ENCODE results near the gene SUN5.
"Not testable (repeated sequence)": the region's sequence is repeated elsewhere in the genome, so short reads cannot be mapped to it uniquely, and the experiment has no call there.

Gene SUN5

GRCh38 chr20:32974204-32975064 lies 29.8 kb downstream of the SUN5 start:
- not testable (repeated sequence) for H3K9ac ChIP-seq (ENCODE audit: low read depth, low read length)

DNA sequence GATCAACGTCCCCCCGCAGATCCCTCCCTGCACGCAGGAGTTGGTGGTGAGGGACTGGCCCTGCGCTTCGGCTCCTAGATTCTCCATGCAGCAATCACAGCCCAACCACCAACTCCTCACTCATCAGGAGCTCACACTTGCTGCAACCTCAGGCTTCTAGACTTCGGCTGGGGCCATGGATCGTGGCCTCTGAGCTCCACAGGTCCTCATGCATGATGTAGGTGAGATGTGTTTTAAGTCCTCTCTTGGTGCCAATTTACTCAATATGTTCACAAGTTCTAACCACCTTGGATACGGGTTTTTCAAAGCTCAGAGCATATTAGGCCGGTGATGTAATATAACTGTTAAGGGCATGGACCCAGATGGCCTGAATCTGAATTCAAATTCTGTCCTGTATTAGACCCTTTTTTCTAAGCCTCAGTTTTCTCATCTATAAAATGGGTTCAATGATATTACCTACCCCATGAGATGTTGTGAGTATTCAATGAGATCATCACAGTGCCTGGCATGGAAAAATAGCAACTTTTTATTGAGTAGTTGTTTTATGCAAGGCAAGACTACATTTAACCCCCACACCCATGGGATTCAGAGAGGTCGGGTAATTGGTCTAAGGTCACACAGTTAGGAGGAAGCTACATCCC lies 31.0 kb downstream of the SUN5 start:
- H3K9ac ChIP-seq (ENCODE audit: low read depth, low read length), result no peak overlapping the region
- H3K36me3 ChIP-seq (ENCODE audit: insufficient read depth, low read length), result no peaks in the 10 kb centered on the region
- H3K4me1 ChIP-seq (ENCODE audit: insufficient read depth, low read length), result peaks cover 41% of the 10 kb centered on the region
- no peaks in the 10 kb centered on the region for H3K9me3 ChIP-seq (ENCODE audit: control insufficient read depth, insufficient read depth, low read length)

More at GRCh38 chr20:32974204-32975064, 29.8 kb downstream of the SUN5 start:
- H3K4me1 ChIP-seq (ENCODE audit: insufficient read depth, low read length), result peaks cover 41% of the 10 kb centered on the region
- not testable (repeated sequence) for H3K36me3 ChIP-seq (ENCODE audit: insufficient read depth, low read length); H3K9me3 ChIP-seq (ENCODE audit: control insufficient read depth, insufficient read depth, low read length)

DNA sequence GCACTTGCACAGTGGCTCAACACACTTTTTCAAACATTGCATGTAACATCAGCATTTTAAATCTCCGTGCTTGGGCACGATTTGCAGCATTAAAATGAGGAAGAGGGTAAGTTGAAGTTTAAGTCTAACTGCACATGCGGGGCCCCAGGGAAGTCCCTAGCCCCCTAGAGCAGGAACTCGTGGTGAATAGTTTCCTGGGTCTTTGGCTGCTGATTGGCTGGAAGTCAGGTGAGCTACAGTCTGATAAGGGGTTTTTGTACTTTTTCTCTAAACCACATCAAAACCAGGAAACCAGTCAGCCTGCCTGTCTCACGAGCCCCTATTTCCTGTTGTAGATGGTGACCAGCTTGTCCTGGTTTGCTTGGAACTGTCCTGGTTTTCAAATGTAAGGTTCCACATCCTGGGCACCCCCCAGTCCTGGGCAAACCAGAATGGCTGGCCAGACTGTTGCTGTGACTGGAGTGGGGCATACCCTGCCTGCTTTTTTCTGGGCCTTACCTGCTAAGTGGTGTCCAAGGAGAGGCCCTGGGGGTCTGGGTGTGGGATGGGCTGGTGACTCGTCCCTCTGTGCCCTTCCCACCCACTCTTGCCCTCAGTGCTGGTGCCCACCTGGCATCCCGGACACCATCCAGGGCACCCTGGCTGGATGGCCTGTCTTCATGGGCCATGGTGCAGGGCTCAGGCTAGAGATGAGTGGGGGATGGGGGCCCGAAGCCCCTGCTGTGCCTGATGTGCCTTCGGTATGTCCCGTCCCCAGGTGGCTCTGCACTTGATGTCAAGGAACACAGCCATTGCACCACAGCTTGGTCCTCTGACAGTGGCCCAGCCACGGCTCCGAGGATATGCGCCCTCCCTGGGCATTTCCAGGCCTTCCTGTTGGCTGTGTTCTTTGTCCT lies 31.8 kb downstream of the SUN5 start:
- Histone ChIP-seq H3K9ac (ENCODE audit: low read depth, low read length) (no peak overlapping the region), H3K9me3 (ENCODE audit: control insufficient read depth, insufficient read depth, low read length) (no peaks in the 10 kb centered on the region), H3K4me1 (ENCODE audit: insufficient read depth, low read length) (peaks cover 41% of the 10 kb centered on the region), H3K36me3 (ENCODE audit: insufficient read depth, low read length) (no peaks in the 10 kb centered on the region)

GRCh38 chr20:32971703-32972161 lies 32.5 kb downstream of the SUN5 start:
- Histone ChIP-seq H3K9me3 (ENCODE audit: control insufficient read depth, insufficient read depth, low read length) (no peaks in the 10 kb centered on the region), H3K4me1 (ENCODE audit: insufficient read depth, low read length) (peaks cover 41% of the 10 kb centered on the region), H3K9ac (ENCODE audit: low read depth, low read length) (no peak overlapping the region), H3K36me3 (ENCODE audit: insufficient read depth, low read length) (no peaks in the 10 kb centered on the region)

DNA sequence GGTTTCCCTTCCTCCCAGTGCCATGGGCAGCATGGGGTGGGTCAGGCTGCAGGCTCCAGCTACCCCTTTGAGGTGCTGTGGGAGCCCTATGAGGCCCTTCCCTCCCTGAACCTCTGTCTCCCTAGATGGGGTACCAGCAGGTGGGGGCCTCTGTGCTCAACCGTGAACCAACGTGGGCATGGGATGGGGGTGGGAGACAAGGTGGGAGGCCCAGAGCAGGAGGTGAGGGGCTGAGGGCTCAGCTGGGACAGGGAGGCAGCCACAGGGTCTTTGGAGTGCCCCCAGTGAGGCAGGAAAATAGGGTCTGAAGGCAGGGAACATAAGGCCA lies 33.3 kb downstream of the SUN5 start:
- no peak overlapping the region for H3K9ac ChIP-seq (ENCODE audit: low read depth, low read length)
- H3K4me1 ChIP-seq (ENCODE audit: insufficient read depth, low read length), result peaks cover 41% of the 10 kb centered on the region
- H3K36me3 ChIP-seq (ENCODE audit: insufficient read depth, low read length), result no peaks in the 10 kb centered on the region
- H3K9me3 ChIP-seq (ENCODE audit: control insufficient read depth, insufficient read depth, low read length), result no peaks in the 10 kb centered on the region

- no peaks in the 10 kb centered on the region for H3K9me3 ChIP-seq (ENCODE audit: control insufficient read depth, insufficient read depth, low read length)
- H3K36me3 ChIP-seq (ENCODE audit: insufficient read depth, low read length), result no peaks in the 10 kb centered on the region
- no peak overlapping the region for H3K9ac ChIP-seq (ENCODE audit: low read depth, low read length)
- peaks cover 41% of the 10 kb centered on the region for H3K4me1 ChIP-seq (ENCODE audit: insufficient read depth, low read length)
Measured at GRCh38 chr20:32970115-32970972, 33.9 kb downstream of the SUN5 start.

- H3K4me1 ChIP-seq (ENCODE audit: insufficient read depth, low read length), result peaks cover 36% of the 10 kb centered on the region
- H3K36me3 ChIP-seq (ENCODE audit: insufficient read depth, low read length), result no peaks in the 10 kb centered on the region
- no peaks in the 10 kb centered on the region for H3K9me3 ChIP-seq (ENCODE audit: control insufficient read depth, insufficient read depth, low read length)
- no peak overlapping the region for H3K9ac ChIP-seq (ENCODE audit: low read depth, low read length)
Measured at GRCh38 chr20:32969356-32970114, 34.7 kb downstream of the SUN5 start.

GRCh38 chr20:32968478-32969241 lies 35.6 kb downstream of the SUN5 start:
- H3K4me1 ChIP-seq (ENCODE audit: insufficient read depth, low read length), result peaks cover 27% of the 10 kb centered on the region
- no peaks in the 10 kb centered on the region for H3K9me3 ChIP-seq (ENCODE audit: control insufficient read depth, insufficient read depth, low read length)
- no peaks in the 10 kb centered on the region for H3K36me3 ChIP-seq (ENCODE audit: insufficient read depth, low read length)
- no peak overlapping the region for H3K9ac ChIP-seq (ENCODE audit: low read depth, low read length)

- H3K9ac ChIP-seq (ENCODE audit: low read depth, low read length), result no peak overlapping the region
- no peaks in the 10 kb centered on the region for H3K9me3 ChIP-seq (ENCODE audit: control insufficient read depth, insufficient read depth, low read length)
- H3K36me3 ChIP-seq (ENCODE audit: insufficient read depth, low read length), result no peaks in the 10 kb centered on the region
- peaks cover 21% of the 10 kb centered on the region for H3K4me1 ChIP-seq (ENCODE audit: insufficient read depth, low read length)
Measured at GRCh38 chr20:32967961-32968457, 36.2 kb downstream of the SUN5 start.

DNA sequence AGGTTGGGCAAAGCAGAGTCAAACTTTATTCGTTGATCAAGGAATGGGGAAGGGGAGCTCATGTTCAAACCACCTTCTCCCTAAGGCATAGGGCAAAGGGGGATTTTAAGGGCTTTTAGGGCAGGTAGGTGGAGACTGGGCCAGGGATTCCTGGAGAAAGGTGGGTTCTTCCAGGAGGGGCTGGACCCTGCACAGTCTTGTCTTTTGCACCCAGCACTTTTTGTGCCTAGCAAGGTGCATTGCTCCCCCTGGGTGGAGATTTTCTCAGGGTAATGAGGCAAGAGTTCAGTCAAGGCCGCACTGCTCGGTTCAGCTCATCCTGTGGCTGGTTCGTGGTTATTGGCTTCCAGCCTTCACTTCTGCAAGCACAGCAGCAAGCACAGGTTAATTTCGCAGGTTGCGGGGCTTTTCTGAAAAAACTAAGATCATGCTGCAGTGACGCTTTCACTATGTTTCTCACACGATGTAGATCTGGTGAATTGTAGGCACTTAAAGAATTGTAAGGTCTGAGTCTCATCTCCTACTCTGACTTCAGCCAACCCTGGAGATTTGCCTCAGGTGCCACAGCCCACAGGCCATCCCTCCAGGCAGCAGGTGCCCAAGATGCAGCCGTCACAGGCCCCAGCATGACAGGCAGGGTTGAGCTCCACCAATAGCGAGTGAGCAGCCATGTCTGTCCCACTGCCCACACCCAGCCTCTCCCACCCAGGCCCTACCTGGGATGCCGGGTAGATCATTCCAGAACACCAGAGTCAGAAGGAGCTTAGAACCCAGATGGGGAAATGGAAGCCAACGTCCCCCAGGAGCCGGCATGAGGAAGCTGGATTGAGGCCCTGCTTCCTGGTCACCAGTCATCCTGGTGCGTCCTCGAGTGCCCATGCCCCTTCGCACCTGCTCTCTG lies 37.1 kb downstream of the SUN5 start:
- Histone ChIP-seq H3K9ac (ENCODE audit: low read depth, low read length) (no peak overlapping the region), H3K36me3 (ENCODE audit: insufficient read depth, low read length) (no peaks in the 10 kb centered on the region)

GRCh38 chr20:32966382-32966781 lies 37.9 kb downstream of the SUN5 start:
- Histone ChIP-seq H3K9ac (ENCODE audit: low read depth, low read length) (no peak overlapping the region), H3K9me3 (ENCODE audit: control insufficient read depth, insufficient read depth, low read length) (no peaks in the 10 kb centered on the region), H3K4me1 (ENCODE audit: insufficient read depth, low read length) (peaks cover 5% of the 10 kb centered on the region), H3K36me3 (ENCODE audit: insufficient read depth, low read length) (no peaks in the 10 kb centered on the region)

More for the DNA sequence above, 37.1 kb downstream of the SUN5 start:
- Histone ChIP-seq H3K9me3 (ENCODE audit: control insufficient read depth, insufficient read depth, low read length) (no peaks in the 10 kb centered on the region), H3K4me1 (ENCODE audit: insufficient read depth, low read length) (peaks cover 12% of the 10 kb centered on the region)

Measured in ES-I3 (cell line).